ENCODE data around the gene FAM168A. TPM values are rescaled to one million over a fixed set of nuclear protein-coding genes. Genes with fewer than 3 reads are reported as not detected.

The FAM168A gene
- total RNA-seq, 1 donor from 2014 or later = 52.2 TPM

- Mint-ChIP-seq H3K4me3 (ENCODE audit: unreplicated experiment) (no peak overlapping the region), H3K27ac (ENCODE audit: unreplicated experiment) (no peak overlapping the region), H3K9me3 (ENCODE audit: unreplicated experiment) (no peaks in the 10 kb centered on the region), H3K4me1 (ENCODE audit: unreplicated experiment) (peaks cover 58% of the 10 kb centered on the region), H3K36me3 (ENCODE audit: unreplicated experiment) (no peaks in the 10 kb centered on the region), H3K27me3 (ENCODE audit: unreplicated experiment) (no peaks in the 10 kb centered on the region)
- DNase-seq (ENCODE audit: extremely low spot score, unreplicated experiment) = no peak
- no peak for TF ChIP-seq CTCF (IDR thresholded peaks at IDR 0.05)
These were observed 215.7 kb downstream of the FAM168A start for GRCh38 chr11:73382183-73382582.

GRCh38 chr11:73381589-73381988 is 216.3 kb downstream of the FAM168A start:
- no peaks in the 10 kb centered on the region for H3K9me3 Mint-ChIP-seq (ENCODE audit: unreplicated experiment)
- no peaks in the 10 kb centered on the region for H3K27me3 Mint-ChIP-seq (ENCODE audit: unreplicated experiment)
- peaks cover 57% of the 10 kb centered on the region for H3K4me1 Mint-ChIP-seq (ENCODE audit: unreplicated experiment)
- H3K4me3 Mint-ChIP-seq (ENCODE audit: unreplicated experiment) = no peak overlapping the region
- H3K27ac Mint-ChIP-seq (ENCODE audit: unreplicated experiment) = no peak overlapping the region
- H3K36me3 Mint-ChIP-seq (ENCODE audit: unreplicated experiment) = no peaks in the 10 kb centered on the region
- TF ChIP-seq CTCF (IDR thresholded peaks at IDR 0.05) = no peak
- DNase-seq (ENCODE audit: extremely low spot score, unreplicated experiment) = no peak

- no peak for TF ChIP-seq CTCF (IDR thresholded peaks at IDR 0.05)
- no peak for DNase-seq (ENCODE audit: extremely low spot score, unreplicated experiment)
- Mint-ChIP-seq H3K36me3 (ENCODE audit: unreplicated experiment) (no peaks in the 10 kb centered on the region), H3K27ac (ENCODE audit: unreplicated experiment) (no peak overlapping the region), H3K27me3 (ENCODE audit: unreplicated experiment) (no peaks in the 10 kb centered on the region), H3K4me1 (ENCODE audit: unreplicated experiment) (peaks cover 50% of the 10 kb centered on the region), H3K9me3 (ENCODE audit: unreplicated experiment) (no peaks in the 10 kb centered on the region), H3K4me3 (ENCODE audit: unreplicated experiment) (no peak overlapping the region)
These were observed 217.0 kb downstream of the FAM168A start for GRCh38 chr11:73380897-73381410.

GRCh38 chr11:73380331-73380730 is 217.6 kb downstream of the FAM168A start:
- Mint-ChIP-seq H3K27ac (ENCODE audit: unreplicated experiment) (no peak overlapping the region), H3K36me3 (ENCODE audit: unreplicated experiment) (no peaks in the 10 kb centered on the region), H3K9me3 (ENCODE audit: unreplicated experiment) (no peaks in the 10 kb centered on the region), H3K4me1 (ENCODE audit: unreplicated experiment) (peaks cover 44% of the 10 kb centered on the region), H3K4me3 (ENCODE audit: unreplicated experiment) (no peak overlapping the region), H3K27me3 (ENCODE audit: unreplicated experiment) (no peaks in the 10 kb centered on the region)
- DNase-seq (ENCODE audit: extremely low spot score, unreplicated experiment) = no peak
- TF ChIP-seq CTCF (IDR thresholded peaks at IDR 0.05) = no peak

GRCh38 chr11:73379189-73379880 is 218.6 kb downstream of the FAM168A start:
- no peak for DNase-seq (ENCODE audit: extremely low spot score, unreplicated experiment)
- Mint-ChIP-seq H3K27ac (ENCODE audit: unreplicated experiment) (no peak overlapping the region), H3K4me3 (ENCODE audit: unreplicated experiment) (no peak overlapping the region)

More at GRCh38 chr11:73379189-73379880, 218.6 kb downstream of the FAM168A start:
- Mint-ChIP-seq H3K4me1 (ENCODE audit: unreplicated experiment) (peaks cover 34% of the 10 kb centered on the region), H3K9me3 (ENCODE audit: unreplicated experiment) (no peaks in the 10 kb centered on the region), H3K27me3 (ENCODE audit: unreplicated experiment) (no peaks in the 10 kb centered on the region), H3K36me3 (ENCODE audit: unreplicated experiment) (no peaks in the 10 kb centered on the region)
- TF ChIP-seq CTCF (IDR thresholded peaks at IDR 0.05) = no peak

Measured in osteocyte (in vitro differentiated cells).